Choroid plexus epithelial cell (primary cell): Measurements from ENCODE around the gene C16orf86.

Source experiments
- DNase-seq: peaks from one replicate; pipeline ENCODE4 v3.0.0-alpha.2; 2010; ENCODE audit warnings: low read depth
- H3K4me3 ChIP-seq: 2 replicates; pipeline ENCODE4 v1.5.1; 2011; ENCODE audit warnings: low read depth, mild to moderate bottlenecking, control low read depth, low read length, moderate library complexity
- TF ChIP-seq, protein P1 (sequence below): conservative IDR thresholded peaks from 2 replicates; pipeline ENCODE4 v1.5.1; 2011; ENCODE audit warnings: low read depth, mild to moderate bottlenecking, control low read depth, inconsistent platforms, low read length, moderate library complexity

C16orf86 gene

DNA sequence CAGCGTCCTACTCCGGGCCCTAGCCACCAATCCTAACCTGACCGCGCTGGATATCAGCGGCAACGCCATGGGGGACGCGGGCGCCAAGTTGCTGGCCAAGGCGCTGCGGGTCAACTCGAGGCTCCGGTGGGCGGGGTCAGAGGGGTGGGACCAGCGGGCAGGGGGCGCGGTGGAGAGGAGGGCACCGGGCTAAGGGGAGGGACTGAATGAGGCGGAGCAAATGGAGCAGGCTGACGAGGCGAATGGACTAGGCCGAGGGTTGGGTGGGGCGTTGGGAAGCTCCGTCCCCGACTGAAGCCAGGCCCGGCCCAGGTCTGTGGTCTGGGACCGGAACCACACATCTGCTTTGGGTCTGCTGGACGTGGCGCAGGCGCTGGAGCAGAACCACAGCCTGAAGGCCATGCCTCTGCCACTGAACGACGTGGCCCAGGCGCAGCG lies 17.1 kb upstream of the C16orf86 start:
- TF ChIP-seq, protein P1, sequence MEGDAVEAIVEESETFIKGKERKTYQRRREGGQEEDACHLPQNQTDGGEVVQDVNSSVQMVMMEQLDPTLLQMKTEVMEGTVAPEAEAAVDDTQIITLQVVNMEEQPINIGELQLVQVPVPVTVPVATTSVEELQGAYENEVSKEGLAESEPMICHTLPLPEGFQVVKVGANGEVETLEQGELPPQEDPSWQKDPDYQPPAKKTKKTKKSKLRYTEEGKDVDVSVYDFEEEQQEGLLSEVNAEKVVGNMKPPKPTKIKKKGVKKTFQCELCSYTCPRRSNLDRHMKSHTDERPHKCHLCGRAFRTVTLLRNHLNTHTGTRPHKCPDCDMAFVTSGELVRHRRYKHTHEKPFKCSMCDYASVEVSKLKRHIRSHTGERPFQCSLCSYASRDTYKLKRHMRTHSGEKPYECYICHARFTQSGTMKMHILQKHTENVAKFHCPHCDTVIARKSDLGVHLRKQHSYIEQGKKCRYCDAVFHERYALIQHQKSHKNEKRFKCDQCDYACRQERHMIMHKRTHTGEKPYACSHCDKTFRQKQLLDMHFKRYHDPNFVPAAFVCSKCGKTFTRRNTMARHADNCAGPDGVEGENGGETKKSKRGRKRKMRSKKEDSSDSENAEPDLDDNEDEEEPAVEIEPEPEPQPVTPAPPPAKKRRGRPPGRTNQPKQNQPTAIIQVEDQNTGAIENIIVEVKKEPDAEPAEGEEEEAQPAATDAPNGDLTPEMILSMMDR, result no peak
- no peak for DNase-seq
- no peak overlapping the region for H3K4me3 ChIP-seq

DNA sequence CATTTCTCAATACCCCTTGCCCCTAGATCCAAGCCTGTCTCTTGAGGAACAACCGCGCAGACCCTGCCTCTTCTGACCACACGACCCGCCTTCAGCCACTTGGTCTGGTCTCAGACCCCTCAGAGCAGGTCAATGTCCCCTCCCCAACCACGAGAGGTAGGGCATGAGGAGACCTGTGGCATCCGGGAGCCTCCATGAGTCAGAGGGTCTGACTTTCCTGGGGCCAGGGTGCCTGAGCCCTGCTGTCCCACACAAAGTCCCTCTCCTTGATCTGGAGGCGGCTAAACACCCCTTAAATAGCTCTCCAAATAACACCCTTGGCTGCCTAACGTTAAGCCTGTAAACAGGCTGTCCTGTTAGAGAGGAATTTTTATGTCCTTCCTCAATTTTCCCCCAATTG lies 16.6 kb upstream of the C16orf86 start:
- TF ChIP-seq, protein P1, result no peak
- no peak for DNase-seq
- H3K4me3 ChIP-seq, result no peak overlapping the region

DNA sequence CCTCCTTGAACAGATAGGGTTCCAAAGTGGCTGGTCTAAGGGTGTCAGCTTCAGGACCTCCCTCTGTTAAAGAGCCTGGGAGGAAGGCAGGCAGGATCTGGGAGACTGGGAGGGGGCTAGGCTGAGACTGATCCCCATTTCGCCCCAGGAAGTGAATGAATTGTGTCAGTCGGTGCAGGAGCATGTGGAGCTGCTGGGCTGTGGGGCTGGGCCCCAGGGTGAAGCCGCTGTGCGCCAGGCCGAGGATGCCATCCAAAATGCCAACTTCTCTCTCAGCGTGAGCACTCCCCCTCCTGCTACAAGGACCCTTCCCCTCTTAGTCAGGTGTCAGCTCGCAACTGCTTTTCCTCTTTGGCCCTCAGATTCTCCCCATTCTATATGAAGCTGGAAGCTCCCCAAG lies 15.6 kb upstream of the C16orf86 start:
- H3K4me3 ChIP-seq, result no peak overlapping the region
- TF ChIP-seq, protein P1, result no peak
- no peak for DNase-seq

DNA sequence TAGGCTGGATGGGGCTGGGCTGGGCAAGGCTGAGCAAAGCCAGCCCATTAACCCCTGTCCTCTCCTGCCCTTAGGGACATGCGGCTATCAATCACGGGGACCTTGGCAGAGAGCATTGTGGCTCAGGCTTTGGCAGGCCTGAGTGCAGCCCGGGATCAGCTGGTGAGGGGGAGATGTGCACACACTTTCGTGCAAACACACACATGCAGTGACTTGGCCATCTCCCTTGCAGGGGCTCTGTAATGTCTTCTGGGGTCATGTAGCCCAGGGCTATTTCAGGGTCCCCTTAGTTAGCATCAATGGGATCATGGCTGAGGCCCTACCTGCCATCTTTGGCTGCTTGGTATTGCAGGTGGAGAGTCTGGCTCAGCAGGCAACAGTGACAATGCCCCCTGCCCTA lies 14.8 kb upstream of the C16orf86 start:
- no peak overlapping the region for H3K4me3 ChIP-seq
- DNase-seq, result no peak
- TF ChIP-seq, protein P1, result no peak

DNA sequence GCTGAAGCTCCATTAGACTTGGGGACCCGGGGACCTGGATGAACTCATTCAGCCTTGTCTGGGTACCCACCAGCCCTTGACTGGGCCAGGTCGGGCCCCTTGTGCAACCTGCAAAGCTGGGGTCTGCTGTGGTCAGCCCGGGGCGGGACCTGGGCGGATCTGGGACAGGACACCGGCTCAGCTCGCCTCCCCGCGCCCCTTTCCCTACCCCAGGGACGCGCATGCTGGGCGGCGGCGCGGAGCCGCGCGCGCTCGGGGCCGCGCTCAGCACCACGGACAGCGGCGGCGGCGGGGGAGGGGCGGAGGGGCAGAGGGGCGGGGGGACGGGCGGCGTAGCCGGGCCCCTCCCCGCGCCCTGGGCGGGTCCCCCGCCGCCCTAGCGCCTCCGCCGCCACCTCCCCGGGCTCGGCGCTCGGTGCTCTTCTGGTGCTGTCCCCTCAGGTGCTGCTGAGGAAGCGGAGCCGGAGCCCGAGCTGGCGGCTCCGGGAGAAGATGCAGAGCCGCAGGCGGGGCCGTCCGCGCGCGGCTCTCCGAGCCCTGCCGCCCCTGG lies 14.0 kb upstream of the C16orf86 start:
- TF ChIP-seq, protein P1, result no peak
- H3K4me3 ChIP-seq, result peak overlapping the region; percentile 49
- DNase-seq, result no peak

DNA sequence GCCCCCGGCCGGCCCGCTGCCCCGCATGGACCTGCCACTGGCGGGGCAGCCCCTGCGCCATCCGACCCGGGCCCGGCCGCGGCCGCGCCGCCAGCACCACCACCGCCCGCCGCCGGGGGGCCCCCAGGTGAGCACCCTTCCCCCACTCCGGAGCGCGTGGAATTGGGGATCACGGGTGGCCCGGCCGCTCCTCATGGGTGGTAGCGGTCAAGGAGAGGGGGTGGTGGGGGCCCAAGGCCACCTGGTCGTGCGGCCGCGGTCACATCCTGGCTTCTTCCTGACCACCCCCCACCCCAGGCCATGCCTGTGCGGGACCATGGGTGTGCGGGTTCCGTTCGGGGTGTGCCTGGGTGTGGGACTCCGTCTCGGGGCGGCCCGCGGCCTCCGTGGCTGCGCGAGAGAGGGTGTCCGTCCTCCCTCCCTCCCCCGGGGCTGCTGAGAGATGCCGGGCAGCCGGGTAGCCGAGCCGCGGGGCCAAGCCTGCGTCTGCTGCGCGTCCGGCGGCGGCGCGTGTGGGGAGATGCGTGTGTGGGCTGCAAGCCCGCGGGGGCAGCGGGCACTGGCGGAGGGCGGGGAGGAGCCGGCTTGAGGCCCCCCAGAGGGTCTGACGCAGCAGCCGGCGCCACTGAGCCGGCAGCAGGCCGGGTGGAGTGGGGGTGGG lies 13.4 kb upstream of the C16orf86 start:
- peak overlapping the region; percentile 49 for H3K4me3 ChIP-seq
- TF ChIP-seq, protein P1, result peak; percentile 21
- no peak for DNase-seq
